Hematopoietic multipotent progenitor cell (in vitro differentiated cells): ENCODE results near the gene SPTBN4. TPM values are rescaled to one million over a fixed set of nuclear protein-coding genes. Genes with fewer than 3 reads are reported as not detected.
"Not testable (repeated sequence)": the region's sequence is repeated elsewhere in the genome, so short reads cannot be mapped to it uniquely, and the experiment has no call there.

Source experiments
- DNase-seq, 3 donors: peaks; one replicate each; pipeline ENCODE4 v3.0.0-alpha.2; 2011 to 2015; ENCODE audit warnings: low read depth in 2 of 3, low spot score in 2 of 3
- total RNA-seq: library from RNA; depleted of rRNA; stranded (reverse); fragments of >200 nt; gene quantifications from one replicate; pipeline ENCODE4 v1.2.3, GENCODE V29; 2012

Gene SPTBN4
- total RNA-seq, 1 donor, result 0.27 TPM

GRCh38 chr19:40438284-40438683 is 28.5 kb upstream of the SPTBN4 start:
- no peak for DNase-seq

GRCh38 chr19:40441719-40442253 is 25.0 kb upstream of the SPTBN4 start:
- DNase-seq, result no peak

- no peak for DNase-seq
These were observed 24.3 kb upstream of the SPTBN4 start for GRCh38 chr19:40442328-40443130.

GRCh38 chr19:40443131-40443999 is 23.4 kb upstream of the SPTBN4 start:
- DNase-seq, result peak; percentile 91 to 100 (median 100)

GRCh38 chr19:40444000-40444824 is 22.6 kb upstream of the SPTBN4 start, which contains the start of gene SERTAD3:
TSS of gene SERTAD3 (minus strand) at chr19:40444335. CDS start at chr19:40442080, 2,255 bp downstream.
- peak; percentile 95 to 98 (median 96) for DNase-seq

- DNase-seq, result no peak
These were observed 21.9 kb upstream of the SPTBN4 start for GRCh38 chr19:40444825-40445312.

GRCh38 chr19:40445780-40446262 is 21.0 kb upstream of the SPTBN4 start:
- DNase-seq, result no peak

- DNase-seq, result no peak
These were observed 20.5 kb upstream of the SPTBN4 start for GRCh38 chr19:40446263-40446784.

- no peak for DNase-seq
These were observed 17.3 kb upstream of the SPTBN4 start for GRCh38 chr19:40449506-40449905.

GRCh38 chr19:40450664-40451063 is 16.1 kb upstream of the SPTBN4 start:
- no peak for DNase-seq

- no peak for DNase-seq
These were observed 14.8 kb upstream of the SPTBN4 start for GRCh38 chr19:40452016-40452415.

- no peak for DNase-seq
These were observed 13.6 kb upstream of the SPTBN4 start for GRCh38 chr19:40453151-40453735.

- not testable (repeated sequence) for DNase-seq
These were observed 12.9 kb upstream of the SPTBN4 start for GRCh38 chr19:40453943-40454342.

GRCh38 chr19:40457048-40457447 is 9.8 kb upstream of the SPTBN4 start:
- no peak for DNase-seq

GRCh38 chr19:40457953-40458596 is 8.7 kb upstream of the SPTBN4 start:
- DNase-seq, result no peak

GRCh38 chr19:40458597-40458974 is 8.2 kb upstream of the SPTBN4 start:
- DNase-seq, result no peak

- no peak for DNase-seq
These were observed 6.6 kb upstream of the SPTBN4 start for GRCh38 chr19:40460185-40460584.

GRCh38 chr19:40461669-40462221 is 5.1 kb upstream of the SPTBN4 start:
- no peak for DNase-seq

GRCh38 chr19:40463587-40464037 is 3.2 kb upstream of the SPTBN4 start:
- not testable (repeated sequence) for DNase-seq
